Keratinocyte (primary cell): ENCODE data around the gene CNTNAP2.

ENCODE experiments used
- EZH2 ChIP-seq: IDR thresholded peaks from one replicate; pipeline ENCODE4 v1.6.1; 2012; ENCODE audit warnings: inconsistent platforms, mild to moderate bottlenecking, low read length, moderate library complexity
- TF ChIP-seq, protein P1 (sequence below), 3 experiments: IDR thresholded peaks in 1 of 3; conservative IDR thresholded peaks in 1 of 3; optimal IDR thresholded peaks in 1 of 3; 2 replicates in 2 of 3; 3 replicates in 1 of 3; pipeline versions ENCODE3 to v1.5.1; 2011; ENCODE audit warnings: low read length in 3 of 3, mild to moderate bottlenecking in 3 of 3, moderate library complexity in 2 of 3, control low read depth in 1 of 3, inconsistent platforms in 1 of 3; ENCODE audit not compliant: insufficient read depth in 2 of 3; ENCODE audit errors: extremely low read depth in 1 of 3

DNA sequence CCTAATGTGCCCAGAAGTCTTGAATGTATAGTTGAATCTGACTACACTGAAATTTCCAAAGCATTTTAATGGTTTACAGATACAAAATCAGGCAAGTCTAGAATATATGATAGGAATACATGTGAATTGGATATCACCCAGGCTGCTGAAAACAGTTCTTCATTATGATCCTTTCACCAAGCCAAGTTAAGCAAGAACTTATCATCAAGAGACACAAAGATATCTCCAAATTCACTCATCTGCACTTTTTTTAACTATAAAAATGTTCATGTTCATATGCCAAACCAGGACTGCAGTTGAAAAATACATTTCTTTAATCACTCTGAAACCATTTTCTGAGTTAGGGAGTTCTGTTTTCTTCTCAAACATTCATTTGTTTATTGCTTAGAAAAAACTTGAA, 2061.4 kb downstream of the CNTNAP2 start:
- TF ChIP-seq, protein P1, sequence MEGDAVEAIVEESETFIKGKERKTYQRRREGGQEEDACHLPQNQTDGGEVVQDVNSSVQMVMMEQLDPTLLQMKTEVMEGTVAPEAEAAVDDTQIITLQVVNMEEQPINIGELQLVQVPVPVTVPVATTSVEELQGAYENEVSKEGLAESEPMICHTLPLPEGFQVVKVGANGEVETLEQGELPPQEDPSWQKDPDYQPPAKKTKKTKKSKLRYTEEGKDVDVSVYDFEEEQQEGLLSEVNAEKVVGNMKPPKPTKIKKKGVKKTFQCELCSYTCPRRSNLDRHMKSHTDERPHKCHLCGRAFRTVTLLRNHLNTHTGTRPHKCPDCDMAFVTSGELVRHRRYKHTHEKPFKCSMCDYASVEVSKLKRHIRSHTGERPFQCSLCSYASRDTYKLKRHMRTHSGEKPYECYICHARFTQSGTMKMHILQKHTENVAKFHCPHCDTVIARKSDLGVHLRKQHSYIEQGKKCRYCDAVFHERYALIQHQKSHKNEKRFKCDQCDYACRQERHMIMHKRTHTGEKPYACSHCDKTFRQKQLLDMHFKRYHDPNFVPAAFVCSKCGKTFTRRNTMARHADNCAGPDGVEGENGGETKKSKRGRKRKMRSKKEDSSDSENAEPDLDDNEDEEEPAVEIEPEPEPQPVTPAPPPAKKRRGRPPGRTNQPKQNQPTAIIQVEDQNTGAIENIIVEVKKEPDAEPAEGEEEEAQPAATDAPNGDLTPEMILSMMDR (optimal IDR thresholded peaks at IDR 0.05 in 1 of 3, IDR thresholded peaks at IDR 0.05 in 1 of 3, conservative IDR thresholded peaks at IDR 0.05 in 1 of 3; ENCODE audit: extremely low read depth in 1 of 3, insufficient read depth in 2 of 3, low read length in 3 of 3), result no peak
- TF ChIP-seq EZH2, result no peak
